Activated CD8-positive, alpha-beta T cell treated with anti-CD3 and anti-CD28 coated beads for 36 hours (primary cell): Measurements from ENCODE around the gene LHX3. TPM values are rescaled to one million over a fixed set of nuclear protein-coding genes. Genes with fewer than 3 reads are reported as not detected.

Experiments used
- ATAC-seq: fragments of 200-7000 bp; cut with Tn5 transposase; one replicate; pipeline ENCODE4 v1.10.0; 2021; ENCODE audit warnings: mild to moderate bottlenecking, moderate library complexity
- CTCF ChIA-PET: fragments of 350-600 bp; sonication (Branson Sonifier 250); formaldehyde crosslinking; loops from one replicate; lab custom pipeline; 2021; ENCODE audit warnings: antibody characterized with exemption; lab: Charles Lee
- POLR2A ChIA-PET: fragments of 350-600 bp; sonication (Branson Sonifier 250); formaldehyde crosslinking; loops from one replicate; lab custom pipeline; 2021; ENCODE audit warnings: antibody characterized with exemption; lab: Charles Lee
- DNase-seq: peaks from one replicate; pipeline ENCODE4 v3.0.0-alpha.2; 2020
- H3K27ac Mint-ChIP-seq: one replicate; pipeline ENCODE4 v1.8.0; 2021; ENCODE audit warnings: mild to moderate bottlenecking, mixed read lengths
- H3K27me3 Mint-ChIP-seq: one replicate; pipeline ENCODE4 v1.8.0; 2021; ENCODE audit warnings: mixed read lengths
- H3K36me3 Mint-ChIP-seq: one replicate; pipeline ENCODE4 v1.8.0; 2021; ENCODE audit warnings: low read depth, mixed read lengths
- H3K4me1 Mint-ChIP-seq: one replicate; pipeline ENCODE4 v1.8.0; 2021; ENCODE audit warnings: low read depth, mixed read lengths
- H3K4me3 Mint-ChIP-seq: one replicate; pipeline ENCODE4 v1.8.0; 2021; ENCODE audit warnings: mild to moderate bottlenecking, moderate library complexity, mixed read lengths
- H3K9me3 Mint-ChIP-seq: one replicate; pipeline ENCODE4 v1.8.0; 2021; ENCODE audit warnings: mixed read lengths
- CTCF ChIP-seq: fragments of 200-600 bp; IDR thresholded peaks from one replicate; pipeline ENCODE4 v1.8.0; 2022; ENCODE audit warnings: antibody characterized with exemption, mild to moderate bottlenecking
- intact Hi-C: fragments of 100-400 bp; cut with micrococcal nuclease; formaldehyde crosslinking; loops from one replicate; pipeline ENCODE4 v1.10.0; 2022
- total RNA-seq, 2 experiments: library from RNA; stranded (reverse); gene quantifications; one replicate each; pipeline ENCODE4 v1.2.3, GENCODE V29; 2021

Gene LHX3
- total RNA-seq, 2 experiments from 2014 or later, result not detected

GRCh38 chr9:136200424-136200823 is 4.5 kb downstream of the LHX3 start:
- H3K9me3 Mint-ChIP-seq, result no peaks in the 10 kb centered on the region
- peaks cover 9% of the 10 kb centered on the region for H3K4me1 Mint-ChIP-seq
- H3K36me3 Mint-ChIP-seq, result no peaks in the 10 kb centered on the region
- ATAC-seq (no peak), DNase-seq (no peak)
- no peak overlapping the region for H3K4me3 Mint-ChIP-seq
- CTCF ChIA-PET, result no interaction called here
- TF ChIP-seq CTCF, result no peak
- H3K27me3 Mint-ChIP-seq, result peaks cover 52% of the 10 kb centered on the region
- H3K27ac Mint-ChIP-seq, result no peak overlapping the region
- POLR2A ChIA-PET, result no interaction called here
- intact Hi-C loops, result no loop called here

GRCh38 chr9:136199391-136200288 is 5.3 kb downstream of the LHX3 start:
- CTCF ChIA-PET, result no interaction called here
- POLR2A ChIA-PET, result no interaction called here
- no peak for TF ChIP-seq CTCF
- DNase-seq (no peak), ATAC-seq (no peak)
- H3K9me3 Mint-ChIP-seq, result no peaks in the 10 kb centered on the region
- no peak overlapping the region for H3K27ac Mint-ChIP-seq
- peaks cover 9% of the 10 kb centered on the region for H3K4me1 Mint-ChIP-seq
- peaks cover 60% of the 10 kb centered on the region for H3K27me3 Mint-ChIP-seq
- intact Hi-C loops, result no loop called here
- H3K4me3 Mint-ChIP-seq, result no peak overlapping the region
- no peaks in the 10 kb centered on the region for H3K36me3 Mint-ChIP-seq

- TF ChIP-seq CTCF, result no peak
- POLR2A ChIA-PET, result no interaction called here
- no peaks in the 10 kb centered on the region for H3K9me3 Mint-ChIP-seq
- intact Hi-C loops, result no loop called here
- DNase-seq (no peak), ATAC-seq (no peak)
- no peak overlapping the region for H3K27ac Mint-ChIP-seq
- peaks cover 56% of the 10 kb centered on the region for H3K27me3 Mint-ChIP-seq
- CTCF ChIA-PET, result no interaction called here
- H3K4me1 Mint-ChIP-seq, result peaks cover 9% of the 10 kb centered on the region
- H3K4me3 Mint-ChIP-seq, result no peak overlapping the region
- H3K36me3 Mint-ChIP-seq, result no peaks in the 10 kb centered on the region
Observed at GRCh38 chr9:136198605-136199083, 6.3 kb downstream of the LHX3 start.

- DNase-seq (no peak), ATAC-seq (no peak)
- Mint-ChIP-seq H3K36me3 (no peaks in the 10 kb centered on the region), H3K4me3 (no peak overlapping the region), H3K27ac (no peak overlapping the region), H3K27me3 (peaks cover 51% of the 10 kb centered on the region), H3K4me1 (peaks cover 9% of the 10 kb centered on the region), H3K9me3 (no peaks in the 10 kb centered on the region)
- ChIA-PET POLR2A (no interaction called here), CTCF (no interaction called here)
- TF ChIP-seq CTCF, result no peak
- intact Hi-C loops, result no loop called here
Observed at GRCh38 chr9:136197930-136198604, 6.9 kb downstream of the LHX3 start.
